ENCODE measurements around the gene TBX15.

The TBX15 gene

GRCh38 chr1:118912574-118912973 lies 75.6 kb downstream of the TBX15 start:
- no peak overlapping the region for H3K4me2 ChIP-seq (ENCODE audit: low read length)
- no peak for TF ChIP-seq CTCF (IDR thresholded peaks at IDR 0.05)
- H2AFZ ChIP-seq = no peak overlapping the region
- no peak overlapping the region for H3K4me3 ChIP-seq (ENCODE audit: low read depth, low read length)
- H3K9me3 ChIP-seq (ENCODE audit: control insufficient read depth, low read length) = no peaks in the 10 kb centered on the region
- no peaks in the 10 kb centered on the region for H3K36me3 ChIP-seq (ENCODE audit: control insufficient read depth, insufficient read depth, low read length)
- no peaks in the 10 kb centered on the region for H3K4me1 ChIP-seq
- no peak overlapping the region for H3K9ac ChIP-seq
- no peaks in the 10 kb centered on the region for H3K79me2 ChIP-seq
- H3K27ac ChIP-seq = no peak overlapping the region
- no peaks in the 10 kb centered on the region for H3K27me3 ChIP-seq (ENCODE audit: control insufficient read depth, insufficient read depth, low read length)

- Histone ChIP-seq H3K27ac (no peak overlapping the region), H3K36me3 (ENCODE audit: control insufficient read depth, insufficient read depth, low read length) (no peaks in the 10 kb centered on the region)
Measured at GRCh38 chr1:118911571-118911970, 76.6 kb downstream of the TBX15 start.

GRCh38 chr1:118907466-118907865 lies 80.7 kb downstream of the TBX15 start:
- Histone ChIP-seq H3K4me1 (no peaks in the 10 kb centered on the region), H2AFZ (no peak overlapping the region), H3K9me3 (ENCODE audit: control insufficient read depth, low read length) (no peaks in the 10 kb centered on the region), H3K36me3 (ENCODE audit: control insufficient read depth, insufficient read depth, low read length) (no peaks in the 10 kb centered on the region), H3K4me2 (ENCODE audit: low read length) (no peak overlapping the region), H3K79me2 (no peaks in the 10 kb centered on the region), H3K4me3 (ENCODE audit: low read depth, low read length) (no peak overlapping the region), H3K27me3 (ENCODE audit: control insufficient read depth, insufficient read depth, low read length) (no peaks in the 10 kb centered on the region), H3K27ac (no peak overlapping the region), H3K9ac (no peak overlapping the region)
- TF ChIP-seq CTCF (IDR thresholded peaks at IDR 0.05) = no peak

More at GRCh38 chr1:118911571-118911970, 76.6 kb downstream of the TBX15 start:
- no peaks in the 10 kb centered on the region for H3K27me3 ChIP-seq (ENCODE audit: control insufficient read depth, insufficient read depth, low read length)
- no peaks in the 10 kb centered on the region for H3K79me2 ChIP-seq
- no peak overlapping the region for H3K4me3 ChIP-seq (ENCODE audit: low read depth, low read length)
- H3K4me1 ChIP-seq = no peaks in the 10 kb centered on the region
- no peak overlapping the region for H3K9ac ChIP-seq
- TF ChIP-seq CTCF (IDR thresholded peaks at IDR 0.05) = no peak
- no peak overlapping the region for H3K4me2 ChIP-seq (ENCODE audit: low read length)
- no peaks in the 10 kb centered on the region for H3K9me3 ChIP-seq (ENCODE audit: control insufficient read depth, low read length)
- H2AFZ ChIP-seq = no peak overlapping the region

GRCh38 chr1:118905671-118906070 lies 82.5 kb downstream of the TBX15 start:
- Histone ChIP-seq H3K9ac (no peak overlapping the region), H2AFZ (no peak overlapping the region), H3K27ac (no peak overlapping the region), H3K36me3 (ENCODE audit: control insufficient read depth, insufficient read depth, low read length) (no peaks in the 10 kb centered on the region), H3K9me3 (ENCODE audit: control insufficient read depth, low read length) (no peaks in the 10 kb centered on the region), H3K79me2 (no peaks in the 10 kb centered on the region), H3K4me3 (ENCODE audit: low read depth, low read length) (no peak overlapping the region), H3K4me1 (no peaks in the 10 kb centered on the region), H3K27me3 (ENCODE audit: control insufficient read depth, insufficient read depth, low read length) (no peaks in the 10 kb centered on the region), H3K4me2 (ENCODE audit: low read length) (no peak overlapping the region)
- TF ChIP-seq CTCF (IDR thresholded peaks at IDR 0.05) = no peak

- H3K4me2 ChIP-seq (ENCODE audit: low read length) = no peak overlapping the region
- H3K9ac ChIP-seq = no peak overlapping the region
- no peaks in the 10 kb centered on the region for H3K36me3 ChIP-seq (ENCODE audit: control insufficient read depth, insufficient read depth, low read length)
- no peaks in the 10 kb centered on the region for H3K4me1 ChIP-seq
- no peak overlapping the region for H3K4me3 ChIP-seq (ENCODE audit: low read depth, low read length)
- no peak overlapping the region for H2AFZ ChIP-seq
- H3K27ac ChIP-seq = no peak overlapping the region
- no peaks in the 10 kb centered on the region for H3K27me3 ChIP-seq (ENCODE audit: control insufficient read depth, insufficient read depth, low read length)
- H3K79me2 ChIP-seq = no peaks in the 10 kb centered on the region
- TF ChIP-seq CTCF (IDR thresholded peaks at IDR 0.05) = no peak
- no peaks in the 10 kb centered on the region for H3K9me3 ChIP-seq (ENCODE audit: control insufficient read depth, low read length)
Measured at GRCh38 chr1:118905196-118905595, 82.9 kb downstream of the TBX15 start.
